ENCODE measurements around the gene APBB2.

- TF ChIP-seq, protein P1, sequence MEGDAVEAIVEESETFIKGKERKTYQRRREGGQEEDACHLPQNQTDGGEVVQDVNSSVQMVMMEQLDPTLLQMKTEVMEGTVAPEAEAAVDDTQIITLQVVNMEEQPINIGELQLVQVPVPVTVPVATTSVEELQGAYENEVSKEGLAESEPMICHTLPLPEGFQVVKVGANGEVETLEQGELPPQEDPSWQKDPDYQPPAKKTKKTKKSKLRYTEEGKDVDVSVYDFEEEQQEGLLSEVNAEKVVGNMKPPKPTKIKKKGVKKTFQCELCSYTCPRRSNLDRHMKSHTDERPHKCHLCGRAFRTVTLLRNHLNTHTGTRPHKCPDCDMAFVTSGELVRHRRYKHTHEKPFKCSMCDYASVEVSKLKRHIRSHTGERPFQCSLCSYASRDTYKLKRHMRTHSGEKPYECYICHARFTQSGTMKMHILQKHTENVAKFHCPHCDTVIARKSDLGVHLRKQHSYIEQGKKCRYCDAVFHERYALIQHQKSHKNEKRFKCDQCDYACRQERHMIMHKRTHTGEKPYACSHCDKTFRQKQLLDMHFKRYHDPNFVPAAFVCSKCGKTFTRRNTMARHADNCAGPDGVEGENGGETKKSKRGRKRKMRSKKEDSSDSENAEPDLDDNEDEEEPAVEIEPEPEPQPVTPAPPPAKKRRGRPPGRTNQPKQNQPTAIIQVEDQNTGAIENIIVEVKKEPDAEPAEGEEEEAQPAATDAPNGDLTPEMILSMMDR (conservative IDR thresholded peaks at IDR 0.05), result no peak
- TF ChIP-seq ZFX (IDR thresholded peaks at IDR 0.05), result no peak
Measured at GRCh38 chr4:40857956-40858355, 356.4 kb downstream of the APBB2 start.
